ENCODE data around the gene CD81.

DNA sequence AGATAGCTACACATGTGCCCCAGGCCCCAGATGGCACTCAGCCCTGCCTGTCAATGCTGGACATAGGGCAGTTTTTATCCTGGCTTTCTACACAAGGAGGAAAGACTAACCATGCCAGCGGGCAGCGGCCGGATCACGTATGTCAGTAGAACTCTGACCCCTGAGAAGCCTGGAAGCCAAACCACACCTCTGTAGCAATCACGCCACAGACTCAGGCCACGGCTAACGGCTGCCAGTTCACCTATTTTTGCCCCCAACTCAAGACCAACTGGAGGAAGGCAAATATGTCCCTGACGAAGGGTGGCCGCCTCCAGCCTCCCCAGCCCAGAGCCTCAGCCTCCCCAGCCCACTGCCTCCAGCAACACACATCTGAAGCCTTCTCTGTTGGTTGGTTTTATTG lies 7.2 kb upstream of the CD81 start:
- TF ChIP-seq, protein P1, sequence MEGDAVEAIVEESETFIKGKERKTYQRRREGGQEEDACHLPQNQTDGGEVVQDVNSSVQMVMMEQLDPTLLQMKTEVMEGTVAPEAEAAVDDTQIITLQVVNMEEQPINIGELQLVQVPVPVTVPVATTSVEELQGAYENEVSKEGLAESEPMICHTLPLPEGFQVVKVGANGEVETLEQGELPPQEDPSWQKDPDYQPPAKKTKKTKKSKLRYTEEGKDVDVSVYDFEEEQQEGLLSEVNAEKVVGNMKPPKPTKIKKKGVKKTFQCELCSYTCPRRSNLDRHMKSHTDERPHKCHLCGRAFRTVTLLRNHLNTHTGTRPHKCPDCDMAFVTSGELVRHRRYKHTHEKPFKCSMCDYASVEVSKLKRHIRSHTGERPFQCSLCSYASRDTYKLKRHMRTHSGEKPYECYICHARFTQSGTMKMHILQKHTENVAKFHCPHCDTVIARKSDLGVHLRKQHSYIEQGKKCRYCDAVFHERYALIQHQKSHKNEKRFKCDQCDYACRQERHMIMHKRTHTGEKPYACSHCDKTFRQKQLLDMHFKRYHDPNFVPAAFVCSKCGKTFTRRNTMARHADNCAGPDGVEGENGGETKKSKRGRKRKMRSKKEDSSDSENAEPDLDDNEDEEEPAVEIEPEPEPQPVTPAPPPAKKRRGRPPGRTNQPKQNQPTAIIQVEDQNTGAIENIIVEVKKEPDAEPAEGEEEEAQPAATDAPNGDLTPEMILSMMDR (IDR thresholded peaks at IDR 0.05), result no peak
- TF ChIP-seq ZFX (IDR thresholded peaks at IDR 0.05; ENCODE audit: borderline replicate concordance), result no peak

All from 22Rv1 (cell line).